ENCODE measurements around the gene TSPEAR. TPM values are rescaled to one million over a fixed set of nuclear protein-coding genes. Genes with fewer than 3 reads are reported as not detected.
"Not testable (repeated sequence)": the region's sequence is repeated elsewhere in the genome, so short reads cannot be mapped to it uniquely, and the experiment has no call there.

TSPEAR gene
- total and polyA plus RNA-seq, 3 donors from 2014 or later: 0.53 to 0.62 (median 0.55) TPM

DNA sequence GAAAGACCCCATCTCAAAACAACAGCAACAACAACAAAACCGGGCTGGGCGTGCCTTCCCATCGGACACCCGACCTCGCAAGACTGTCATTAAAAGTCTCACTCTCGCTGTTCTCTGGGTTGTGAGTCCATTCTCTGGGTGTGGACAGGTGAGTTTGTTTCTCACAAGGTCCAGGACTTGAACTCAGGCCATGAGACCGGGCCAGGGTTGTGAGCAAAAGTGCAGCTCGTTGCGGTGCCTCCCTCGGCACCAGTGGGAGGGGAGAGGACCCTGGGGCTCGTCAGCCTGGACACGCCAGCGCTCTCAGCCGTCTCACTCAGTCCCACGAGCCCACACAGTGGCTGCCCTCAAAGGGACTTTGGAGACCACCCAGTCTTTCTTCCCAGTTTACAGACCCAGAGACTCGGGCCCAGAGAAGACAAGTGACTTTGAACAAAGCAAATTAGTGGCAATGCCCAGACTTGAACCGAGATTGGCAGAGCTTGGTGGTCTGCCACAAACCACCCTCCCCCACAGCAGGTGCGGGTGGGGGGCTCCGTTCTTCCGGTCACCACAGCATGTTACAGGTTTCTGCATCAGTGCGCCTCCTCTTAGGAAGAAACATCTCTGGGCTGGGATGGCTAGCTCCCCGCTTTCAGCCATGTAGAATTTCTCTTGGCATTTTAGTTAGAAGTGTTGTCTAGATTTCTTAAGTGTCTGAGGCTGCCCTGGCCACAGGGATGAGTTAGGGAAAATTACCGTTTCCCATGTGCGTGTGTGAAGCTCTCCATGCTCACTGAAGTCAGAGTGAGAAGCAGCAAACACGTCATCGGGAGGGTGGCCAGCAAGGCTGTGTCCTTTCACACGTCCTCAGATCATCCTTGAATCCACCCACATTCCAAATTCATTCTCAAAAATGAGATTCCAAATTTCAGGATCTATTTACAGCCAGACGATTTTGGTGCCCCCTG lies 227.8 kb downstream of the TSPEAR start:
- intact Hi-C loops (cut with DNase I; ENCODE audit: low total_unique reads): no loop called here
- no peak overlapping the region for H3K27ac ChIP-seq
- no peak overlapping the region for H3K4me3 ChIP-seq
- 52 to 67% methylated on average over 22 to 23 of the region's 28 CpGs for WGBS, 2 donors
- DNase-seq: no peak
- no peaks in the 10 kb centered on the region for H3K9me3 ChIP-seq
- H3K27me3 ChIP-seq: no peaks in the 10 kb centered on the region
- no peaks in the 10 kb centered on the region for H3K4me1 ChIP-seq
- no peak for TF ChIP-seq POLR2A (IDR thresholded peaks at IDR 0.05)
- TF ChIP-seq CTCF (IDR thresholded peaks at IDR 0.05): no peak
- no peaks in the 10 kb centered on the region for H3K36me3 ChIP-seq (ENCODE audit: low read depth, missing control alignments)

DNA sequence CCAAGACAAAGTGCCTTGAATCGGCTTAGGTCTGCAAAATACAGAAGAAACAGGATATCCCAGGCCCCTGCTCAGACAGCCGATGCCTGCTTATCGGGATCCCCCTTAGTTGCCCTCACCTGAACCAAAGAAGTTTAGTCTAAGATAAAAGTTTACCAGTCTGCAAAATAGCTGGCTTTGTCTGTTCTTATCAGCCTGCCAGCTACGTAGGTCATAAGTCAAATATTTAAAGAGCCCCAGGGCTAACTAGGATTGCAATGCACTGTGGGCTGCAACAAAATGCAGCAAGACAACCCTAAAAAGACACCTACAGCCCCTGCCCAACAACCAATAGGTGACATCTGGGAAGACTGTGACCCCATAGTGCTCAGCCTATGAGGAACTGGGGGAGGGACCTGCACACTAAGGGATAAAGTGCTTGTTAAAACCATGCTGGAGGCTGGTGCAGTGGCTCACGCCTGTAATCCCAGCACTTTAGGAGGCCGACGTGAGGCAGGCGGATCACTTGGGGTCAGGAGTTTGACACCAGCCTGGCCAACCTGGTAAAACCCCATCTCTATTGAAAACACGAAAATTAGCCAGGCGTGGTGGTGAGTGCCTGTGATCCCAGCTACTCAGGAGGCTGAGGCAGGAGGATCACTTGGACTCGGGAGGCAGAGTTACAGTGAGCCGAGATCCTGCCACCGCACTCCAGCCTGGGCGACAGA lies 228.6 kb downstream of the TSPEAR start:
- no peaks in the 10 kb centered on the region for H3K36me3 ChIP-seq (ENCODE audit: low read depth, missing control alignments)
- H3K4me1 ChIP-seq: no peaks in the 10 kb centered on the region
- DNase-seq: no peak
- intact Hi-C loops (cut with DNase I; ENCODE audit: low total_unique reads): no loop called here
- H3K4me3 ChIP-seq: no peak overlapping the region
- no peaks in the 10 kb centered on the region for H3K9me3 ChIP-seq
- H3K27ac ChIP-seq: no peak overlapping the region
- H3K27me3 ChIP-seq: no peaks in the 10 kb centered on the region
- 83% methylated on average over 14 of the region's 14 CpGs for WGBS, 2 donors
- TF ChIP-seq CTCF (IDR thresholded peaks at IDR 0.05) (no peak), POLR2A (IDR thresholded peaks at IDR 0.05) (no peak)

DNA sequence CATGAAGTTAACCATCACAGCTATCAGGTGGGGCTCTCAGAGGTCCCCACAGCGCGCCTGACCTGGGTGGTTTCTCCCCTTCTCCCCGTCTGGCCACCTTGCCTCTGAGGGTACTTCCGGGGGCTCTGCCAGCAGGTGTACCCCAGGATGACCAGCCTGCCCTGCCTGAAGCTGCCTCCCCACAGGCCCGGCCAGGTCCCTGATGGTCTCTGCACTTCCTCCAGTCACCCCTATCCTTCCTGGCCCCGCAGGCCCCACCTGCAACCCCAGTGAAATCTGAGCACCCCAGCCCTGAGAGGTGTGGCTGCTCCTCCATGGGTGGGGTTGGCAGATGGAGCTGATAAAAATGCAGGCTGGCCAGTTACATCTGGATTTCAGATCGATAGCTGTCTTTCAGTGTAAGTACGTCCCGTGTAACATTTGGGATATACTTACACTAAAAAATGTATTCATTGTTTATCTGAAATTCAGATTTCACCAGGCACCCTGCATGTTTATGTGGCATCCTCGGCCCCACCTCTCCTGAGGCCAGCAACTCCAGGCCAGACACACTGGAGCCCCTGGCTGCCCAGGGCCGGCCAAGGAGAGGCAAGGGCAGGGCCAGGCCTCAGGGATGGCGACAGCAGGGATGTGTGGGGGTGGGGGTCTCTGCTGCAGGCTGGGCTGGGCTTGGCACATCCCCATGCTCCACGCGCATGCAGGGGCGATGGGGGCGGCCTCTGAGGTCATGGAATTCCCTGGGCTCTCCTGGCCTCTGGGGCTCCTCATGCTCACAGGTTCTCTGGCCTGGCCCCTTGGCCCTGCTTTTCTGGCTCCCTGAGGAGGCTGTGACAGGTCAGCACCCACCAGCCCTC lies 230.9 kb downstream of the TSPEAR start:
- no peaks in the 10 kb centered on the region for H3K36me3 ChIP-seq (ENCODE audit: low read depth, missing control alignments)
- H3K27me3 ChIP-seq: no peaks in the 10 kb centered on the region
- H3K9me3 ChIP-seq: no peaks in the 10 kb centered on the region
- no peak overlapping the region for H3K4me3 ChIP-seq
- DNase-seq: no peak
- H3K27ac ChIP-seq: no peak overlapping the region
- no peaks in the 10 kb centered on the region for H3K4me1 ChIP-seq
- no peak for TF ChIP-seq CTCF (IDR thresholded peaks at IDR 0.05)
- TF ChIP-seq POLR2A (IDR thresholded peaks at IDR 0.05): no peak
- intact Hi-C loops (cut with DNase I; ENCODE audit: low total_unique reads): no loop called here
- 80 to 84% methylated on average over 13 to 16 of the region's 16 CpGs for WGBS, 2 donors

- intact Hi-C loops (cut with DNase I; ENCODE audit: low total_unique reads); H3K27ac ChIP-seq; H3K27me3 ChIP-seq; H3K4me3 ChIP-seq; H3K4me1 ChIP-seq; H3K36me3 ChIP-seq (ENCODE audit: low read depth, missing control alignments); H3K9me3 ChIP-seq: not testable (repeated sequence)
- peak; percentile 65 for DNase-seq
- 50 to 66% methylated on average over 21 of the region's 21 CpGs for WGBS, 2 donors
- peak; percentile 43 to 62 (median 59) for TF ChIP-seq CTCF (IDR thresholded peaks at IDR 0.05)
Observed at GRCh38 chr21:44479556-44480199, 231.7 kb downstream of the TSPEAR start.

Data from testis (tissue), 3 donors.